ENCODE data around the gene UBE2N. TPM values are rescaled to one million over a fixed set of nuclear protein-coding genes. Genes with fewer than 3 reads are reported as not detected.
A peak's percentile ranks its signal among the peaks of the same experiment; 100 is the strongest.

Gene UBE2N
- total and polyA plus RNA-seq, 2 donors (not counting 1 experiment from before 2014, with no cell fraction given): 56.3 to 83.8 TPM

DNA sequence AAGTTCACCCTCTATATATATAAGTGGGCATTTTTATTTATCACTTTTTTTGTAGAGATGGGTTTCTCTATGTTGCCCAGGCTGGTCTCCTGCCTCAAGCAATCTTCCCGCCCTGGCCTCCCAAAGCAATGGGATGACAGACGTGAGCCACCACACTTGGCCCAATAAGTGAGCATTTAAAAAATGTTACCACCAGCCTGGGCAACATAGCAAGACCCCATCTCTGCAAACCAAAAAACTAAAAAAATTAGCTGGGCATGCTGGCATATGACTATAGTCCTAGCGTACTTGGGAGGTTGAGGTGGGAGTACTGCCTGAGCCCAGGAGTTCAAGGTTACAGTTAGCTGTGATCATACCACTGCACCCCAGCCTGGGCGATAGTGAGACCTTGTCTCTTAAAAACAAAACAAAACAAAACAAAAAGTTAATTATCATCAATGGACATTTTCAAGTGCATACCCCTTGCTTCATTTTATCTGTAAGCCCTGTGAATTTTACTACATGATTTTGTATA lies 23.7 kb downstream of the UBE2N start:
- peaks cover 78% of the 10 kb centered on the region for H3K4me1 Mint-ChIP-seq
- H3K79me2 ChIP-seq (ENCODE audit: control insufficient read depth, insufficient read depth, low read length): peaks cover 100% of the 10 kb centered on the region
- no peak for DNase-seq
- TF ChIP-seq EZH2 (IDR thresholded peaks at IDR 0.05; ENCODE audit: borderline replicate concordance, insufficient read depth, low read depth, low read length, poor library complexity, severe bottlenecking) (no peak), CTCF (IDR thresholded peaks at IDR 0.05) (no peak)
- H3K4me3 ChIP-seq (ENCODE audit: control extremely low read depth in 1 of 5, extremely low read depth in 1 of 5, insufficient read depth in 1 of 5, low read depth in 2 of 5, low read length in 4 of 5): no peak overlapping the region
- CTCF ChIA-PET: interaction anchor here (1.0 to 4.5 kb wide), 6 partner anchors 16 to 684 kb away, joined by 3 to 81 read pairs (median 3); partner anchors contain the start of gene UBE2N
- H3K27ac ChIP-seq (ENCODE audit: low read length in 2 of 2): no peak overlapping the region
- intact Hi-C loops (cut with micrococcal nuclease): loop anchor here (2.0 kb wide), 1 partner anchor 37 kb away; no protein-coding TSS in a partner anchor
- ATAC-seq (ENCODE audit: low read depth): no peak
- H2AFZ ChIP-seq (ENCODE audit: insufficient read depth, low read depth, low read length, poor library complexity, severe bottlenecking): no peak overlapping the region
- POLR2A ChIA-PET: no interaction called here
- H4K20me1 ChIP-seq (ENCODE audit: control insufficient read depth, insufficient read depth, low read length, poor library complexity, severe bottlenecking): peaks cover 64% of the 10 kb centered on the region
- no peaks in the 10 kb centered on the region for H3K36me3 ChIP-seq (replicated peaks in 1 of 2; ENCODE audit: control extremely low read depth in 1 of 2, control insufficient read depth in 1 of 2, extremely low read depth in 1 of 2, insufficient read depth in 2 of 2, low read length in 1 of 2)
- no peak overlapping the region for H3K27ac Mint-ChIP-seq
- no peaks in the 10 kb centered on the region for H3K27me3 ChIP-seq (replicated peaks in 1 of 4; ENCODE audit: control extremely low read depth in 1 of 4, control insufficient read depth in 3 of 4, insufficient read depth in 4 of 4, low read length in 3 of 4)
- H3K4me3 Mint-ChIP-seq: no peak overlapping the region
- H3K4me1 ChIP-seq (ENCODE audit: control insufficient read depth in 2 of 2, insufficient read depth in 2 of 2, low read length in 2 of 2): peaks cover 32 to 53% of the 10 kb centered on the region in 2 donors
- WGBS (ENCODE audit: insufficient coverage): 100% methylated on average over 3 of the region's 4 CpGs
- H3K9me3 ChIP-seq (ENCODE audit: control extremely low read depth in 1 of 3, control insufficient read depth in 2 of 3, insufficient read depth in 1 of 3, low read length in 2 of 3): no peaks in the 10 kb centered on the region
- H3K9ac ChIP-seq (ENCODE audit: low read length): no peak overlapping the region
- H3K9me3 Mint-ChIP-seq (ENCODE audit: insufficient read depth): no peaks in the 10 kb centered on the region
- H3K27me3 Mint-ChIP-seq: no peaks in the 10 kb centered on the region
- H3K4me2 ChIP-seq (replicated peaks; ENCODE audit: low read depth, low read length, poor library complexity, severe bottlenecking): no peak overlapping the region

DNA sequence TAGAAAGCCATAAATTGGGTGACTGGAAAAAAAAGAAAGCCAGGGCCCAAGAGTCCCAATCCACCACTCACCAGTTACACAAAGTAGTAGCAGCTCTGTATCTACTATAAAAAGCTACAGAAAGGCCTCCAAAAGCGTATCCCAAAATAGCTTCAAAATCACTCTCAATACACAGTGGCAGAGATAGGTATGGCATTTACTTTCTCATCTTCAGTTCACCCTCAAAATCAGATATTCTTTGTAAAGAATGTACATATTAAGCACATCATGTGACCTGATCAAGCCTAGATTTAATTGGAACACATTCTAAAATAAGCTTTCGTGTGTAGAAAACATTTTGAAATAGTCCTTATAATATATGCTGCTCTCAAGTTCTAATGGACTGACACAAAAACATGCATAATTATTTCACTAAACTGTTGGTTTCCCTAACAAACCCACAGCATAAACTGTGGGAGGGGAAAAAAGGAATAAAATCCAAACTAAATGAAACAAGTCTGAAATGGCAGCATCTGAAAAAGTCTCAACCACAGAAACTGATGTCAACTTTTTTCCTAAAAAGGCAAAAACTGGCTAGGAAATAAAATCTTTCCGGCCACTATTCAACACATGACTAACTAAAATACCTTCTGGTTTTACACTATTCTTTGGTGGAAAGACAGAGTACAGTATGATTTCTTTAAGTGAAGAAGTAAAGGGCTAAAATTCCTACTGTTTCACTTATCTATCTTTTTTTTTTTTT lies 25.9 kb downstream of the UBE2N start:
- Histone ChIP-seq H2AFZ (ENCODE audit: insufficient read depth, low read depth, low read length, poor library complexity, severe bottlenecking) (no peak overlapping the region), H3K79me2 (ENCODE audit: control insufficient read depth, insufficient read depth, low read length) (peaks cover 95% of the 10 kb centered on the region), H3K27ac (ENCODE audit: low read length in 2 of 2) (peak overlapping the region in 1 of 2 donors; percentile 18), H3K27me3 (replicated peaks in 1 of 4; ENCODE audit: control extremely low read depth in 1 of 4, control insufficient read depth in 3 of 4, insufficient read depth in 4 of 4, low read length in 3 of 4) (no peaks in the 10 kb centered on the region), H3K9ac (ENCODE audit: low read length) (no peak overlapping the region), H3K4me1 (ENCODE audit: control insufficient read depth in 2 of 2, insufficient read depth in 2 of 2, low read length in 2 of 2) (peaks cover 21 to 40% of the 10 kb centered on the region in 2 donors), H3K4me2 (replicated peaks; ENCODE audit: low read depth, low read length, poor library complexity, severe bottlenecking) (peak overlapping the region; percentile 12), H3K4me3 (ENCODE audit: control extremely low read depth in 1 of 5, extremely low read depth in 1 of 5, insufficient read depth in 1 of 5, low read depth in 2 of 5, low read length in 4 of 5) (no peak overlapping the region), H3K9me3 (ENCODE audit: control extremely low read depth in 1 of 3, control insufficient read depth in 2 of 3, insufficient read depth in 1 of 3, low read length in 2 of 3) (no peaks in the 10 kb centered on the region), H4K20me1 (ENCODE audit: control insufficient read depth, insufficient read depth, low read length, poor library complexity, severe bottlenecking) (peaks cover 77% of the 10 kb centered on the region), H3K36me3 (replicated peaks in 1 of 2; ENCODE audit: control extremely low read depth in 1 of 2, control insufficient read depth in 1 of 2, extremely low read depth in 1 of 2, insufficient read depth in 2 of 2, low read length in 1 of 2) (peaks cover 2% of the 10 kb centered on the region in 2 experiments)
- Mint-ChIP-seq H3K9me3 (ENCODE audit: insufficient read depth) (no peaks in the 10 kb centered on the region), H3K4me3 (peak overlapping the region; percentile 20), H3K27me3 (no peaks in the 10 kb centered on the region), H3K27ac (peak overlapping the region; percentile 56), H3K4me1 (peaks cover 71% of the 10 kb centered on the region)
- POLR2A ChIA-PET: no interaction called here
- TF ChIP-seq EZH2 (IDR thresholded peaks at IDR 0.05; ENCODE audit: borderline replicate concordance, insufficient read depth, low read depth, low read length, poor library complexity, severe bottlenecking): no peak
- TF ChIP-seq CTCF (IDR thresholded peaks at IDR 0.05): no peak
- no peak for ATAC-seq (ENCODE audit: low read depth)
- CTCF ChIA-PET: interaction anchor here (0.9 to 2.0 kb wide), 6 partner anchors 9 to 428 kb away, joined by 3 to 16 read pairs (median 4); no protein-coding TSS in a partner anchor
- DNase-seq: no peak
- intact Hi-C loops (cut with micrococcal nuclease): no loop called here
- WGBS (ENCODE audit: insufficient coverage): no CpG with 5 or more reads among the region's 3 CpGs
